Kidney (tissue), 14 donors: ENCODE results near the gene AMPH. TPM values are rescaled to one million over a fixed set of nuclear protein-coding genes. Genes with fewer than 3 reads are reported as not detected.

ENCODE experiments used
- DNase-seq, 5 donors: peaks; one replicate each; pipeline ENCODE4 v3.0.0-alpha.2; 2013 to 2020
- FAIRE-seq: peaks from 2 replicates; lab custom pipeline; 2012; peaks lifted over from hg19 to GRCh38; lab: Jason Lieb, UNC
- H3K27ac ChIP-seq, 2 donors: one replicate each; pipeline ENCODE4 v1.7.0; 2013; ENCODE audit warnings: low read depth in 2 of 2, low read length in 2 of 2, inconsistent platforms in 1 of 2
- H3K27me3 ChIP-seq: one replicate; pipeline ENCODE4 v1.7.1; 2013; ENCODE audit warnings: low read length, inconsistent platforms; ENCODE audit not compliant: control insufficient read depth, insufficient read depth
- H3K36me3 ChIP-seq, 3 donors: one replicate each; pipeline versions ENCODE4 v1.7.0 to v1.7.1; 2013; ENCODE audit warnings: low read length in 3 of 3, control low read depth in 1 of 3, inconsistent platforms in 1 of 3; ENCODE audit not compliant: insufficient read depth in 3 of 3, control insufficient read depth in 2 of 3
- H3K4me1 ChIP-seq, 3 donors: one replicate each; pipeline versions ENCODE4 v1.7.0 to v1.7.1; 2013; ENCODE audit warnings: low read length in 3 of 3, inconsistent platforms in 1 of 3, low read depth in 1 of 3; ENCODE audit not compliant: control insufficient read depth in 2 of 3, insufficient read depth in 2 of 3
- H3K4me3 ChIP-seq, 3 donors: one replicate each; pipeline versions ENCODE4 v1.7.0 to v1.8.1; 2013; ENCODE audit warnings: low read length in 3 of 3, control low read depth in 1 of 3, inconsistent platforms in 1 of 3
- H3K9ac ChIP-seq, 3 donors: one replicate each; pipeline versions ENCODE4 v1.7.0 to v1.7.1; 2013; ENCODE audit warnings: low read length in 3 of 3, control low read depth in 1 of 3, inconsistent platforms in 1 of 3
- H3K9me3 ChIP-seq, 3 donors: one replicate each; pipeline versions ENCODE4 v1.7.0 to v1.7.1; 2013; ENCODE audit warnings: low read length in 3 of 3, control low read depth in 1 of 3, inconsistent platforms in 1 of 3; ENCODE audit not compliant: control insufficient read depth in 2 of 3, insufficient read depth in 1 of 3
- intact Hi-C: fragments of 100-400 bp; cut with DNase I; formaldehyde crosslinking; loops from one replicate; pipeline ENCODE4 v1.11.1; 2022
- polyA plus RNA-seq: library from polyadenylated mRNA; stranded (reverse); fragments of 350-450 nt; fragmentation: Illumina TruSeq; extraction: RNeasy Lipid Tissue Mini Kit (QIAGEN cat#74804); gene quantifications from one replicate; pipeline ENCODE4 v1.2.3, GENCODE V29; 2014; ENCODE audit warnings: low read depth, low replicate concordance; ENCODE audit not compliant: insufficient read depth
- total RNA-seq: library from RNA; stranded (reverse); fragmentation: NEBNext Ultra II Directional; extraction: Animal tissue kit (Norgen Biotek cat#: 25700); gene quantifications from one replicate; pipeline ENCODE4 v1.2.1, GENCODE V29; 2021
- TF ChIP-seq, protein P1 (sequence below): IDR thresholded peaks from 3 replicates; pipeline ENCODE4 v1.5.1; 2012; ENCODE audit warnings: mild to moderate bottlenecking, moderate library complexity, borderline replicate concordance; ENCODE audit not compliant: insufficient read depth; ENCODE audit errors: extremely low read depth
- donor health status: control.
- donor health status: control.
- donor health status: control.
- donor health status: control.
- donor health status: control.
- donor health status: DM: yes; HTN: yes; CAD: no.
- donor health status: Normal renal cell carcinoma (clear cell type).

Gene AMPH
- total and polyA plus RNA-seq, 2 donors from 2014 or later = 1.2 to 1.4 TPM

DNA sequence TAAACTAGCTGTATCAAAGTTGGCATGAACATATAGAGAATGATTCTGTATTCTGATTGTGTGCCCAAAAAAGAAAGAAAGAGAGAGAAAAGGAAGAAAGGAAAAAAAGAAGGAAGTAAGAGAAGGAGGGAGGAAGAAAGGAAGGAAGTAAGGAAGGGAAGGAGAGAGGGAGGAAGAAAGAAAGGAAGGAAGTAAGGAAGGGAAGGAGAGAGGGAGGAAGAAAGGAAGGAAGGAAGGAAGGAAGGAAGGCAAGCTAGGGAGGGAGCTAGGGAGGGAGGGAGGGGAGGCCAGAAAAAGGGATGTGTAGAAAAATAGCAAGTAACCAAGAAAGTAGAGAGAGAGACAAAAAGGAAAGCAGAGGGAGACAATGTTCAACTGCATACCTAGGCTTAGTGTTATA, 297.0 kb downstream of the AMPH start:
- H3K27me3 ChIP-seq = no peaks in the 10 kb centered on the region
- no peaks in the 10 kb centered on the region for H3K36me3 ChIP-seq
- FAIRE-seq (no peak), DNase-seq (no peak)
- H3K9me3 ChIP-seq = no peaks in the 10 kb centered on the region
- no peak overlapping the region for H3K27ac ChIP-seq
- H3K4me1 ChIP-seq = no peaks in the 10 kb centered on the region
- TF ChIP-seq, protein P1, sequence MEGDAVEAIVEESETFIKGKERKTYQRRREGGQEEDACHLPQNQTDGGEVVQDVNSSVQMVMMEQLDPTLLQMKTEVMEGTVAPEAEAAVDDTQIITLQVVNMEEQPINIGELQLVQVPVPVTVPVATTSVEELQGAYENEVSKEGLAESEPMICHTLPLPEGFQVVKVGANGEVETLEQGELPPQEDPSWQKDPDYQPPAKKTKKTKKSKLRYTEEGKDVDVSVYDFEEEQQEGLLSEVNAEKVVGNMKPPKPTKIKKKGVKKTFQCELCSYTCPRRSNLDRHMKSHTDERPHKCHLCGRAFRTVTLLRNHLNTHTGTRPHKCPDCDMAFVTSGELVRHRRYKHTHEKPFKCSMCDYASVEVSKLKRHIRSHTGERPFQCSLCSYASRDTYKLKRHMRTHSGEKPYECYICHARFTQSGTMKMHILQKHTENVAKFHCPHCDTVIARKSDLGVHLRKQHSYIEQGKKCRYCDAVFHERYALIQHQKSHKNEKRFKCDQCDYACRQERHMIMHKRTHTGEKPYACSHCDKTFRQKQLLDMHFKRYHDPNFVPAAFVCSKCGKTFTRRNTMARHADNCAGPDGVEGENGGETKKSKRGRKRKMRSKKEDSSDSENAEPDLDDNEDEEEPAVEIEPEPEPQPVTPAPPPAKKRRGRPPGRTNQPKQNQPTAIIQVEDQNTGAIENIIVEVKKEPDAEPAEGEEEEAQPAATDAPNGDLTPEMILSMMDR = no peak
- intact Hi-C loops = no loop called here
- no peak overlapping the region for H3K9ac ChIP-seq
- no peak overlapping the region for H3K4me3 ChIP-seq
